NCI-H1092 treated with DMSO at 0.1 percent for 48 hours (cell line): ENCODE results near the gene KAZN.

Experiments used
- DNase-seq: peaks from one replicate; lab custom pipeline; 2025; lab: John Stamatoyannopoulos, UW

KAZN gene

DNA sequence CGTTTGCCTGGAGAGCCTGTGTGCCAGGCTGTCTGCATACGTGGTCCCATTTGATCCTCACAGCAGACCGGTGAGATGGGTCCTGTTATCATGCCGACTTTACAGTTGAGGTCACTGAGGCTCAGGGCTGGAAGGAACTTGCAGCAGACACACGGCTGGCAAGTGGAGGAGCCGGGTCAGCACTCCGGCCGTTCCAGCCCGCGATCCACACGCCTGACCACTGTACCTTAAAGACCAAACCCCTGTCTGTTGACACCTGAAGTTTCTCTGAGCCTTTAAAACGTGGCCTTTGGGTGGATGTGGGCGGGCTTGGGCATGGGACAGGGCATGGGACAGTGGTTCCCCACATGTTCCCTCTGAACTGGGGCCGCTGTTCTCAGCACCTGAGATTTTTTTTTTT, 383.5 kb downstream of the KAZN start:
- no peak for DNase-seq

DNA sequence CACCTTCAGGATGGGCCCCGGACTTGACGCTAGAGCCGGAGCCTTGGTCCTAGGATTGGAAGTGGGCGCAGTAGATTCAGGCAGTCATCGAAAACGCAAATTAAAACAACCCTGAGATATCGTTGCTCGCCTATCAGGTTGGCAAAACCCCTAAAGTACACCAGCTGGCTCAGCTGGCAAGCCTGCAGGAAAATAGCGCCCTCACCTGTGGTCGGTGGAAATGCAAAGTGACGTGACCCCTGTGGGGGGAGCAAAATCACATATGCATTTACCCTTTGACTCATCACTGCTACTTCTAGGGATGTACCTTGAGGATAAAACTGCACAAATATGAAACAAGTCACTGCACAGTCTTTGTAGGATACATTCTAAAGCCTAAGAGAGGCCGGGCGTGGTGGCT, 384.8 kb downstream of the KAZN start:
- no peak for DNase-seq

DNA sequence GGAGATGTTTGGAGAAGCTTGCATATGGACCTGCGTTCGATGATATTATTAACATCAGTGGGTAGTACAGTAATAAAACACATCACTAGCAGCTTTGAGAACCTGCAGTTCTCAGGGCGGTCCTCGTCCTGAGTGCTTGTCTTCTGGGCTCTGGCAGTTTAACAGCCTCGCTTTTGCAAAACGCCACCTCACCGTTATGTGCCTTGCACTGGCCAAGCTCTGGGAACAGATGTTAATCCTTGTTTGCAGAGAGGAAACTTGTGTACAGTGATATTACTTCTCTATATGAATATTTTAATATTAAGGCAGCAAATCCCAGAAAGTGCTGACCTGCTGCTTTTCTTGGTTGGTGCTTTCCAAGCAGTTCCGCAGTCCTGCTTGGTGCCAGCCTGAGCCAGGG, 387.7 kb downstream of the KAZN start:
- DNase-seq: no peak

GRCh38 chr1:14987829-14988603, 389.5 kb downstream of the KAZN start:
- DNase-seq: no peak

GRCh38 chr1:14988636-14989035, 390.2 kb downstream of the KAZN start:
- no peak for DNase-seq

GRCh38 chr1:14989931-14990728, 391.6 kb downstream of the KAZN start:
- DNase-seq: no peak

GRCh38 chr1:14993414-14993813, 394.9 kb downstream of the KAZN start:
- DNase-seq: no peak

- no peak for DNase-seq
These were observed 395.7 kb downstream of the KAZN start for GRCh38 chr1:14994148-14994547.

DNA sequence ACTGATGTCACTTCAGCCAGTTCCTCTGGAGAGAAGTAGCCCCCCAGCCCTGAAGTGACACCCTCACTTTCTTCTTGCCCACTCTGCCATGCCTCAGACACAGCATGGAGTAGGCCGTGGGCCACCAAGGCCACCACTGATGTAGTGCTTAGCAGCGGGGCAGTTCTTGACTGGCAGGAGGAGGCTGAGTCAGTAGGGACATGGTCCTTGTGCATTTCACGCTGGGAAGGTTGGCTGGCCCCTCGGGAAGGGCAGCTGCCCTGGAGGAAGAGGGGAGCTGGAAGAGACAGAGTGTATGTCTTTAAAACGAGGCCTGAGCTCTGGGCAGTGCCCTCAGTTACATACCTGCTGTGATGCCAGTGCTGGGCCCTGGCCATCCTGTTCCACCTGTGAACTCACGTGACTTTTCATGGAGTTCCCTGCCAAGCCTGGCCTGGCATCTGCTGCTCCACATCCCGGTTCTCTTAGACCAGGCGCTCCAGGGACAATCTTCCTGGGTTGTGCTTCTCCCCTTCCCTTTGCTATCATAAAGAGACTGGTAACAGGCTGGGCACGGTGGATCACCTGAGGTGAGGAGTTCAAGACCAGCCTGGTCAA, 396.5 kb downstream of the KAZN start:
- no peak for DNase-seq

DNA sequence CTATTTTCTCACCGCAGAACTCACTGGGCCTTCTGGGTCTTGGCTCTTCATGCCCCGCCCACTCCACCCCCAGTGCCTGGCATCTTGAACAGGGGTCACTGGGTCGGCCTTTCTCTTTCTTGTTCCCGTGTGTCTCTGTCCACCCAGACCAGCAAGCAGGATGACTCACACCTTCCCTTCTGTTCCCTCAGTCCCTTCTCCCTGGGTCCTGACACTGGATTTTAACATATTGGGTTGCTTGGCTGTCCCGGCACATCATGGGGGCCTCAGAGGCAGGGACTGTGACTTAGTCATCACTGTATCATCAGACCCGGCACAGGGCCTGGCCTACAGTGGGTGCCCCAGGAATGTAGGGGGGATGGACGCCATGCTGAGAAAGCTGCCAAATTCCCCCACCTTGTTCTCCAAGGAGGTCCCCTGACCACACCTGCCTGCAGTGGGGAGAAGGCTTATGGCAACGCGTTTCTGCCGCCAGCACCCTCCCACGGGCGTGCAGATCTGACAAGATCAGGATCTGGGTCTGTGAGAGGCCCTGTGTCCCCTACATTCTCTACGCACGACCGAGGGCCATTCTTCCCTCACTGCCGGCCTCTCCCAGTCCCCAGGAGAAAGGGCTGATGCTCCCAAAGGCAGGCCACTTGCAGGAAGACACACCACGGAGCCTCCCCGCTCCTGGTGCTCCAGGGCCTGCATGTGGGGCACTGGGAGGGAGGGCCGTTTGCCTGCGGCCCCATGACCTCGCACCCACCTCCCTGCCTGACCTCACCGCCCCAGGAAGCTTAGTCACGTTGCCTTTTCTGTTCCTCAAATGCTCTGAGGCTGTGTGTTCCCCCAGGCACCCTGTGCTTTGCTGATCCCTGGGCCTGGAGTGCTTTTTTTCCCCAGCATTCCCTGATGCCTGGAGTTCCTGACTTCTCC, 397.9 kb downstream of the KAZN start:
- no peak for DNase-seq

GRCh38 chr1:14997646-14998276, 399.3 kb downstream of the KAZN start:
- DNase-seq: no peak

- DNase-seq: no peak
These were observed 401.0 kb downstream of the KAZN start for GRCh38 chr1:14999441-14999840.

GRCh38 chr1:15000030-15000429, 401.5 kb downstream of the KAZN start:
- no peak for DNase-seq

- DNase-seq: no peak
These were observed 402.2 kb downstream of the KAZN start for GRCh38 chr1:15000671-15001070.

- no peak for DNase-seq
These were observed 402.9 kb downstream of the KAZN start for GRCh38 chr1:15001317-15001915.

DNA sequence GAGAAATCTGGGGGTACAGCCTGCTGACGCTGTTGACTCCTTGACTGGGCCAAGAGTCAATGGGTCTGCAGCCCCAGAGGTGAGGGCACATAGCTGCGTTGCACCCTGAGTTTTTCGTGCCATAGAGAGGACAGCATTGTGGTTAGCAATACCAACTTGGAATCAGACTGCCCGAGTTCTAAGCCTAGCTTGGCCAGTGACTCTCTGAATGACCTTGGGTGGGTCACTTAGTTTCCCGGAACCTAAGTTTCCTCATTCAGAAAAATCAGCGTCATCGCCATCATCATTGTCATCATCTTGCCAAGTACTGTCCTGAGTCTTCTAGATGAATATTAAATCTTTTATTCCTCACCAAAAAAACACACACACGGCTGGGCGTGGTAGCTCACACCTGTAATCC, 403.8 kb downstream of the KAZN start:
- no peak for DNase-seq

DNA sequence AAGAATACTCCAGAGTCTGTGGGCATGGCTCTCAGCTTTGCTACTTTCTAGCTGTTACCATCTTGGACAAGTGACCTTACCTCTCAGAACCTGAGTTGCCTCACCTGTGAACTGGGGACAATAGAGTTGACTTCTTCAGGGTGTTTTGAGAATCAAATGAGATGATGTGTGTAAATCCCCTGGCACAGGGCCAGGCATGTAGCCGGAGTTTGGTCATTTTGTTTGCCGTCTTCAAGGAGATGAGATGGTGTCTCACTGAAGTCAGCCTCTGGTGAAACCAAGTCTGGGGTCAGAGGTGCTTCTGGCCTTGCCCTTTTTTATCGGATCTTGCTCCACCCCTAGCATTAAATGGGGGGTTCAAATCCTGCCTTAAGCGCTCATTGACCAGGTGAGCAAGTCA, 405.9 kb downstream of the KAZN start:
- no peak for DNase-seq

DNA sequence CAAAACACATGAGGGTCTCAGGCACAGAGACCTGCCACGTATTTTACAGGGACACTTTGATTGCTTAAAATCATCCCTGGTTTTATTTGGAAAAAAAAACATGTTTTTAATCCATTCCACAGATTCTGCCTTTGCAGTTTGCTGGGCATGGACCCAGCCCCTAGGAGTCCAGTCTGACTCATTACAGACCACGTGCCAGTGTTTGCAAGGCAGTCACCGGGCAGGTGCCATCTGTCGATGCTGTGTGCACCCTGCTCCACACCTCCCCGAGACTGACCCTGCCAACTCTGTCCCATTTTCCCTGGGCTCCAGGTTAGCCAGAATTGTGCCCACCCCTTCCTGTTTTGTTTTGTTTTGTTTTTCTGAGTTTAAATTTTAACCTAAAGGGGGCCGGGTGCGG, 406.6 kb downstream of the KAZN start:
- no peak for DNase-seq

GRCh38 chr1:15007368-15007767, 408.9 kb downstream of the KAZN start:
- no peak for DNase-seq

GRCh38 chr1:15007842-15008241, 409.4 kb downstream of the KAZN start:
- DNase-seq: no peak
